Hematopoietic multipotent progenitor cell treated with erythropoietin and hydrocortisone succinate and interleukin-3 and kit ligand, for 4 days (in vitro differentiated cells): ENCODE results near the gene FLCN.
A peak's percentile ranks its signal among the peaks of the same experiment; 100 is the strongest.
"Not testable (repeated sequence)": the region's sequence is repeated elsewhere in the genome, so short reads cannot be mapped to it uniquely, and the experiment has no call there.

Source experiments
- DNase-seq: peaks from one replicate; pipeline ENCODE4 v3.0.0-alpha.2; 2015

Gene FLCN

DNA sequence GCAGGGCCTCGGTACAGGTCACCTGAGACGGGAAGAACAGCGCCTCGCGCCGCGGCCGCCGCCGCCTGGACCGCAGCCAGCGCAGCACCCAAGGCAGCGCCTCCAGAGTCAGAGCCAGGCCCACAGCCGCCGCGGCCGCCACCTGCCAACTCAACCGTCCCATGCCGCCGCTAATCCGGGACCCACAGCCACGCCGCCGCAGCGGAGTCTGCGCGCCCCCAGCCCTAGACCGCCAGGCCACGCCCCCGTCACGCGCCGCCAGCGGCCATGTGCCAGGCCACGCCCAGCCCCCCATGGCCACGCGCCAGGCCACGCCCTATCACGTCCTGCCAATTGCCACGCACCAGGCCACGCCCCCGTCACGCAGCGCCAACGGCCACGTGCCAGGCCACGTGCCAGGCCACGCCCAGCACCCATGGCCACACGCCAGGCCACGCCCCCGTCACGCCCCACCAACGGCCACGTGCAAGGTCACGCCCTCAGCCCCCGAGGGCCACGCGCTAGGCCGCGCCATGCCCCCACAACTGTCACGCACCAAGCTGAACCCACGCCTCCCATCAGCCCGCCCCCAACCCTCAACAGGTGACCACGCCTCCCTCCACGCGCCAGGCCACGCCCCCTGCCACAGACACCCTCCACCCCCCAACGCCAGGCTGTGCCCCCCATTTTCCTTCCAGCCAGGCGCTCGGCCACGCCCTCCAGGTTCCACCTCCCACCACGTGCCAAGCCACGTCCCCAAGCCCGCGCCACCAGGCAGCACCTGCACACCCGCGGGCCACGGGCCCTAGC lies 30.6 kb downstream of the FLCN start, which contains the start of gene PLD6:
Gene PLD6, minus strand, starts transcription at position 210 of the 789 bp plus-strand sequence. Its CDS starts 47 bp downstream, at position 163.
- peak; percentile 95 for DNase-seq

DNA sequence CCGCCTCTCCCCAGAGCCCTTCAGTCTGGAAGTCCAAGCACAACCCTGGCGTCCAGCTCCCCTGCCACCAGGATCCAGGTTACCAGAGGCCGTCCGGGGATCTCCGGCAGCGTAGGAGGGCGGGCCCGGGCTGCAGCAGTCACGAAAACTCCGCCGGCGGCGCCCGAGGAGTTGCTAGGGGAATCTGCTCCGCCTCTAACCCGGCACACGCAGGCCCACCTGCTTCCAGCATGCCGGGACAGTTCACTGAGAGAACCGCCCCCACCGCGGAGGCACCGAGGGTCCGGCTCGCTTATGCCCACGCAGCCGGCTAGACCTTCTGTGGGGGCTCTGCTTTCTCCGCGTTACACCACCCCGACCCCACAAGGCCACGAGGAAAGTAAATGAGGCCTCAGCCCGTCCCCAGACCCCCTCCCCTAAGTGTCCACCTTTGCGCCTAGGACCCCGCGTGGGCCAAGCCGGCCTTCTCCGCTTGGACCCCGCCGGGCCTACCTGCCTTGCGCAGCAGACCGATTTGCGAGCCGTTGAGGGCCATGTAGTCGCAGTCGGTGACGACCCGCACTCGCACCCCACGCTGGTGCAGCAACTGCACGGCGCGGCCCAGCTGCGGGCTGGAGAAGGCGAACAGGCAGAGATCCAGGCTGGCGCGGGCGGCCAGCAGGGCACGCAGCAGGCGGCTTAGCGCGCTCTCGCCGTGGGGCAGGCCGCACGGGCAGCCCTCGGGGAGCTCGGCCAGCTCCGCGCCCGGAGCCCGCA lies 31.4 kb downstream of the FLCN start:
- peak; percentile 83 for DNase-seq

DNA sequence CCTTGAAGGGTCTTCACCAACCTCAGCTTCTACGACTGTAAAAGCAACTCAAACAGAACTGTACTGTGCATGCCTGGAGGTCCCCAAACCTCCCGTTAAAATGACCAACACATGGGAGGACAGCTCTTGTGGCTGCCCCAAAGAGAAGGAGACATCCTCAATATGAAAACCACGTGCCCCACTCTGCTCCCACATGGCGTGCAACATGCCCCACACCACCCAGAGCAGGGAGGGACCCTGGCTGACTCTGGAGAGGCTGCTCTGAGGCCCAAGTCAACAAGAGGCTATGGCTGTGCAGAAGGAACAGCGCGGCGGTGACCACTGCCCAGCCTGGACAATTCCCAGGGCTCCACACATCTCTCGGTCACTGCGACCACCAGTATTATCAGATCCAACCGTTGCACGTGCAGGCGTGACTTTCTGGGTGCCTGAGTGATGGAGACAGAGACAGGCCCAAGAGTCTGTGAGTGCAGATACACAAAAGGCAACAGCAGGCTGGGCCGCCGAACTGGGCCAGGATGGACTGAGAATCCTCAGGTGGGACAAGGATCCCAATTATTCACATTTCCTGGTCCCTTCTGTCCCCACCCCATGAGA lies 32.2 kb downstream of the FLCN start:
- peak; percentile 31 for DNase-seq

DNA sequence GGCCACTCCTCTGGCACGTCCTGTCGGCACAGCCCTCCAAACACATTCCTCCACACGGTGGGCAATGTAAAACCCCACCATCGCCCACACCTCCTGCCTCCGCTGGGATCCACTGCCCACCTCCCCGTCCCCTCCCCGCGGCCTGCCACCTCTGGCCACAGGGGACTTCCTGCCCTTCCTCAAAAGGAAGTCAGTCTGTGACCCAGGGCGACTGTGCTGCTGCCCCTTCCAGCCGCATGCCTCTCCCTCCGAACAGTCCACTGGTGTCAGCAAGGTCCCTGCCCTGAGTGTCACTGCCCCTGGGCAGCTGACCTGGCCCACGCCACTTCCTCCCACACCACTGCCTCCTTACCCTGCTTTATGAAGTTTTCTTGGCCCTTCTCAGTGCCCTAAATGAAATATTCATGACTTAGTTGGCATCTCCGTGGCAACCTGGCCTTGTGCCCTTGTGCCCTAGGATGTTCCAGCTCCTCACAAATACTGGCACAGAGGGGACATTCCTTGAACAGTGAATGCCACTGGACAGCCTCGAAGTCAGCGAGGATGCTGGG lies 32.9 kb downstream of the FLCN start:
- no peak for DNase-seq

DNA sequence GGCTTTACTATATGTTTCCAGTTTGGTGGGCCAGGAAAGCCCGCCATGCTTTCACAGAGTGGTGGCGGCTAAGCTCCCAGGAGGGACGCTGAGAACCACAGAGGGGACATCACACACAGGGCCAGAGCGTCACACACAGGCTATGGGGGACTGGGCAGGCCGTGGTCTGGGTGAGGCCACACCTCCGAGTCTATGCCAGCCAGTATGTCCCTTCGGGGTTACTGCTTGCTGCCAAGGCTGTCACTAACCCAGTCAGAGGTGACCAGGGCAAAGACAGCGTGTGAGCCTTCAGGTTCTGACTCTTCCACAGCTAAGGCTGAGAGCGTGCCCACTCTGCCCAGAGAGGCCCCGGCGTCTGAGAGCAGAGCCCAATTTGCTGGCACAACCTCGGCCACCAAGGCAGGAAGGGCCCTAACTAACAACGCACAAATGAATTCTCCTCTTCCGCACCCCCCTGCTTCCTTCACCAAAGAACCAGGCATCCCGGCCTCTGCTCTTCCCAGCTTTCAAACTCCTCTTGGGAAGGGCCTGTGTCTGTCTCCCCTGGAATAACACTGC lies 33.7 kb downstream of the FLCN start:
- no peak for DNase-seq

DNA sequence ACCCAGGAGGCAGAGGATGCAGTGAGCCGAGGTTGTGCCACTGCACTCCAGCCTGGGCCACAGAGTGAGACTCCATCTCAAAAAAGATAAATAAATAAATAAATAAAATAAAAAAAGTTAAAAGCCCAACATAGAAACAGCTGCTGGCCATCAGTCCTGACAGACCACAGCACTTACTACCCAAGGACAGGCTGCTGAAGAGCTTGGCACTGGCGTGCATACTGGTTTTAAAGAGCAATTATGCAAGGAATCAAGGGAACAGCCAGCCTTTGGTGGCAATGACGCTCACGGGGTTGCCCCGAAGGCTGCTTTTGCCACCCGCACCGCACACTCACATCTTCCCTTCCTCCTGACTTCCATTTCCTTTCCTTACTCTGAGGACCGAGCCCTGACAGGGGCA lies 35.1 kb downstream of the FLCN start:
- DNase-seq = no peak

DNA sequence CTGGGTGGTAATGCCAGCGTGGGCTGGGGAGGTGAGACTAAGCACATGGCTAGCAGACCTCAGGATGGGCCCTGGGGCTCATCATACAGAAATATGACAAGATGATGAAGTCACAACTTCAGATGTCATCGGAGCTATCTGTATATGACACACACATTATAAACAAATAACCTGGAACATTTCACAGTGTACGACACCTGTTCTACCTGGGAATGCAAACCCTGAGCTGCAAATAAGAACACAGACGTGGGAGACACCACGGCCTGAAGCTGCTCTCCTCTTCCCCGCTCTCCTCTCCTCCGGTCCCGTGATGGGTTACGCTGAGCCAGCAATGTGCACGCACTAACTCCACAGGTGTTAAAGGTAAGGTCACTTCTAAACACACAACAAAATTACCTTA lies 35.7 kb downstream of the FLCN start:
- no peak for DNase-seq

DNA sequence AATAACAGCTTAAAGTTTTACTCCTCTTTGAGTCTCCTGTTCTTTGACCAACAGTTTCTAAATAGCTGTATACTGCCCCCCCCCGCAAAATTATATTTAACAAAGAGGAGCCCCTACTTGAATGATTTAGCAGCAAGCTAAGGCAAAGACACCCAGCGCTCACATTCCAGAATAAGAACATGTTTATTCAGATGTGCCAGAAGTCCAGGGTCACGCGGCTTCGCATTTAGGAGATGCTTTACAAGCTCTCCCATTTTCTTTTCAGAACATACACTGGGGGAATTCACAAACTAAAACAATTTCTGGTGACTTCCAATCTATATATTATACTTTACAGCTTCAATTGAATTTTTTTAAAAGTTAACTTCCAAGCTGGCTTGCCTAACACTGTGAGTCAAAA lies 36.1 kb downstream of the FLCN start:
- DNase-seq = no peak

DNA sequence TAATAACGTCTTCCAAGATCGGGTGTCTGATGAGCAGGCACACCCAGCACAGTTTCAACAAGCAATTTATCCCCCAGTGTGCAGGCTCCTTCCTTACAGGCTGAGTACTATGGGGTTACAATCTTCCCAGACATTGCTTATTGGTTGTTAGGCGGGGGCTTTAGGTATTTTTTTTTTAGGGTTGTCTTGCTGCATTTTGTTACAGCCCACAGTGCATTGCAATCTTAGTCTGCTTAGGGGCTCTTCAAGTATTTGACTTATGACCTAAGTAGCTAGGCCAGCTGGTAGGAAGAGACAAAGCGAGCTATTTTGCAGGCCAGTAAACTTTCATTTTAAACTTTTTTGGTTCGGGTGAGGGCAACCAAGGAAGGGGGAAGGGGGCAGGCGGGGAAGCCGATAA lies 36.7 kb downstream of the FLCN start:
- no peak for DNase-seq

DNA sequence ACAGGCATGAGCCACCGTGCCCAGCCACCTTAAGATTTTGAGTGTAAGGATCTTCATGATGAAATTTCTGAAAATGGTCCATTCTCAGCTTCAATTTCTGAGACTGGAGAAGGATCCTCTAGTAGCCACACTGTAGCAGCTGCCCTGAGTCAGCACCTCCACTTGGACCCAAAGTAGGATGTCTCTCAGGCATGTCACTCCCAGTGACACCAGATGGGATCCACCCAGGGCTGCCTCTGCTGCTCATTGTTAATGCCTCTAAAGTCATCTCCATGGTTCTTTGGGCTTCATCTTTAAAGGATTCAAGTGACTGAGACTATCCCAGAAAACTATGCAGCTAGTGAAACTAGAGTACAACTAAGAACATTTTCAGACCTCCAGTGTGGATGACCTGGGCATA lies 38.7 kb downstream of the FLCN start:
- no peak for DNase-seq

DNA sequence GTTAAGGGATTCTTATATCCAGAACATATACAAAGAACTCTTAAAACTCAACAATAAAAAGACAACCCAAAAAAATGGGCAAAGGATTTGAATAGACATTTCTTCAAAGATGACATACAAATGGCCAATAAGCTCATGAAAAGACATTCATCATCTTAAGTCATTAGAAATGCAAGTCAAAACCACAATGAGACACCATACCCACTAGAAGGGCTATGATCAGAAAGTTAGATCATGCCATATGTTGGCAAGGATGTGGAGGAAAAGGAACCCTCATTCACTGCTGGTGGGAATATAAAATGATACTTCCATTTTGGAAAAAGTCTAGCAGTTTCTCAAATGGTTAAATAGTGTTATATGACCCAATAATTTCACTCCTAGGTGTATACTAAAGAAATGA lies 40.2 kb downstream of the FLCN start:
- peak; percentile 38 for DNase-seq

DNA sequence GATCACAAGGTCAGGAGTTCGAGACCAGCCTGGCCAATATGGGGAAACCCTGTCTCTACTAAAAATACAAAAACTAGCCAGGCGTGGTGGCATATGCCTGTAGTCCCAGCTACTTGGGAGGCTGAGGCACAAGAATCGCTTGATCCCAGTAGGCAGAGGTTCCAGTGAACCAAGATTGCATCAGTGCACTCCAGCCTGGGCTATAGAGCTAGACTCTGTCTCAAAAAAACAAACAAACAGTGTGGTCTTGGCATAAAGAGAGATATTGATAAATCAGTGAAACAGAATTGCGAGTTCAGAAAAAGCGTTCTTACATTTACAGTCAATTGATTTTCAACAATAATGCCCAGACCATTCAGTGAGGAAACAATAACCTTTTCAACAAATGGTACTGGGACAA lies 41.5 kb downstream of the FLCN start:
- DNase-seq = not testable (repeated sequence)

DNA sequence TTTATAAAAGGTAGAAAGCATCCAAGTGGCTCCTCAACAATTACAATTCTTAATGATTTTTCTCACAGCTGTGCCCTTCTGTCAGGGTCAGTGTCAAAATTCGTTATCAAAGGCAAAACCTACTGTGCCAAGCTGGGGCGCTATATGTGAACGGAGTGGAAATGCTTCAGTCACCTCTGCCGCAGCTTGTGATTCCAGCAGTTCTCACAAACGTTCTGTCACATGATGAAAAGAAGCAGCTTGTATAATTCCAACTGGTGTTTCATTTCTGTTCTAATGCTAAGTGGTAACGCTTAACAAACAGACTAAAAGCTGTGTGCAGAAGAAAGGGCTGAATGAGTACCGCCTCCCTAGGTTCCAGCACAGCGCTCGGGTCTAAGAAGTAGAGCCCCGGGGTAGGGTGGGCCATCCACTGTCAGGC lies 45.0 kb downstream of the FLCN start:
- no peak for DNase-seq

DNA sequence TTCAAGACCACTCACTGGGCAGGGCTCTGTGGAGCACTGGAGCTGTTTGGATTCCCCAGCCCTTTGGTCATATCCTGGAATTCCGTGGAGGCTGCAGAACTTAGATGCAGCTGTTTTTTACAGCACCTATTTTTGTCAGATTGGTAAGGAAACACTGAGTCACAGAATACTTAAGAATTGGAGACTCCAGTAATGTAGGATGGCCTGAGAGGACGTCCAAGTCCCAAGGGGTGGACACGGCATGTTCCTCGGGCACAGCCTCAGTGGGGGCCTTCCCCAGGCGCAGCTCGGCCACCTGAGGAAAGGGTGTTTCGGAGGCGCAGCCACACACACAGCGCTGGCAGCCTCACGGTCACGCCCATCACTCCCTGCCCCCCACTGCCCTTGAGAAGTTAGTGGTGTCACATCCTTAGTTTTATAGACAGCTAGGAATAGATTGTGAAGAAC lies 45.6 kb downstream of the FLCN start:
- no peak for DNase-seq

DNA sequence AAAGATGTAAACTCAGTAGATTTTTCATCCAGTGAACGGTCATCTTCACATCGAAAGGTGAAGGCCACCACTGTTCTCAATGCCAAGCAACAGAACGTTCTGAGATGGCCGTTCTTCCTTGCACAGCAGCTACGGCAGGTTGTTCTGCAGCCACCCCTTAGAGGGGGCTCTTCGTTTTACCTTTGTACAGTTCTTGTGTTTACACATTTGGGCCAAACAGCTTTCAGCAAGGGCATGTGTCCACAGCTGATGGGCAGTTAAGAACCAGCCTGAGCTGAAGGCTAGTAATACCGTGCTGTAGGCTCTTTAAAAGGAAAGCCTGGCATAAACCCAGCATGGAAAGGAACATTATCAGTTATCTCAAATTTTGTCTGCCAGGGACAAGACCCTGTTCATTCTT lies 46.8 kb downstream of the FLCN start:
- DNase-seq = no peak

DNA sequence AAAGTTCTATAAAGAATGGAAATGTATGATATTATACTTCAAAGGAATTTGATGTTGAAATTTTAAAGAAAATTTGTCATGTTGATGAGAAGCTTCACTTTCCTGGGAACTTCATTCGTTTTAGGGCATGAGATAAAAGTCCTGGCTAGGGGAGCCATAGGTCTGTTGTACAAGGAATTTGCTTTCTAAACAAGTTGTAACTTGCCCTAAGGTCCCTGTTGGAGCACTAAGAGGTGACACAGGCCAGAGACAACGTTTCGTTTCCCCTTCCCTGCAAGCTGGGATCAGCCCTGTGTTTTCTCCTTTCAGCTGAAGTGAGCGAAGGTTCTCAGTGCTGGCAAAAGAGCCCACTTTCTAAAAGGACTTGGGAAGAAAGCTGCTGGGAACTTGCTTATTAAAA lies 47.4 kb downstream of the FLCN start:
- no peak for DNase-seq

DNA sequence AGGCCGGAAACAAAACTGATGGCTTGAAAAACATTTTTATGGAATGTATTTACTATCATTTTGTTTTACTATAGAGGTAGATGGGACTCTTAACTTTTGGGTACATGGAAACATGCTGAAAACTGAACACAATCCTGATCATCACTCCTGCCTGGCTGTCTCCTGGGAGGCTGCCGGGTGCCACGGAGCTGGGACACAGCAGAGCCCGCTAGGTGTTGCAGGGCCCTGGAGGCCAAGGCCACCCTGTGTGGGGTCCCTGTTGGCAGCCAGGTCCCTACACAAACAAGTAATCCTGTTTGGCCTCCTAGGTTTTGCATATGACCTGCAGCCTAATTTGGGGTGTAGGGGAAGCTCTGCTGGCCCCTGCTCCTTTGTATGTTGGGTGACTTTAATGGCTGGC lies 48.4 kb downstream of the FLCN start:
- no peak for DNase-seq

DNA sequence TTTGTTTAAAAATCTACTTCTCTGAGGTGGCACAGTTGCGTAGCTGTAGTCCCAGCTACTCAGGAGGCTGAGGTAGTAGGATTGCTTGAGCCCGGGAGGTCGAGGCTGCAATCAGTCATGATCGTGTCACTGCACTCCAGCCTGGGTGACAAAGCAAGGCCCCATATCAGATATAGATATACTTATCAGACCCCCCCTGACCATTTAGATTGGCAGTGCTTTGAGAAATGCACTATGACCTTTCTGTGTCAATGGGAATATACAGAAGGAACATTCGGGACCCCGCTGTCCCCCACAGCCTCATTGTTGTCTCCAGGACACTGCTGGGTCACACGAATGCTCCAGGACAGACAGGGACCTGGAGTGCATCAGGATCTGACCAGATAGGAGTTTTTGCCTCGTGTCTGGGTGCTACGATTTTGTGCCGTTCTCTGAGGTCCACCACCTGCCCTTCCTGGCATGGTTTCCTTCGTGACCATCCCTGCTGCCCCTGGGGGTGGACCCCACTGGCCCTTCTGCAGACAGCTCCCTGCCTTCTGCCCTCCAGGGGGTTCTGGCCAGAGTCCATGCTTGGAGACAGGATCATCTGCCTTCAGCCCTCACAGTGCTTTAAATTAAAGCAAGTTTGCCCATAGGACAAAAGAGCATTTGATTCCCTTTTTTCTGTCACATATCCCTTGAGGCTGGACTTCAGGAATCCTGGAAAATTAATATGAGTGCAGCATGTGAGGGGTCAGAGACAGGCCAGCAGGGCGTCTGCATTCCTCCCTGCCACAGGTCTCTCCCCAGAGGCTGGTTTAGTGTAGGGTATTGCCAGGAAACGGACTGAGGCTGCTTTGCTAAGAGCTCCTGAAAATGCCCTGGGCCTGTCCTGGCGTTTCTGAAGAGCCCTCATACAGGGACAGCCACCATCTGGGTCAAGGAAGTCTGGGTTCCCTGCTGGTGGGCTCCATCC lies 50.1 kb downstream of the FLCN start:
- DNase-seq = no peak

DNA sequence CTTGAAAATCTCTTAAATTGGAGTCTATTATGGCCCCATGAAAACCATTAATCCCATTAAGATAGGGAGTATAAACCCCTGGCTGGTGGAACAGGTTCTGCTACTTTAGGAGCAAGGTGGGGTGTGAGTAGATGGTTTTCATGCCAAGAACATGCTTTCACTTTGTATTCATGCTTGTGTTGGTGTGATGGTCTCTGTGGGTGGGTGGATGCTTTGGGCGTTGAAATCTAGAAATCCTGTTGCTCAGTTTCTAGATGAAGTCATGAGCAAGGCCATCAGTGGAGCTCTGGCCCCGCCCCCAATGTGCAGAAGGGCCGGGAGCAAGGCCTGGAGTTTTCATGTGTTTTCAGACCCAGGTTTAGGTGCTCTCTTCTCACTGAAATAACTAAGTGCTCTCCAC lies 50.9 kb downstream of the FLCN start:
- DNase-seq = no peak

DNA sequence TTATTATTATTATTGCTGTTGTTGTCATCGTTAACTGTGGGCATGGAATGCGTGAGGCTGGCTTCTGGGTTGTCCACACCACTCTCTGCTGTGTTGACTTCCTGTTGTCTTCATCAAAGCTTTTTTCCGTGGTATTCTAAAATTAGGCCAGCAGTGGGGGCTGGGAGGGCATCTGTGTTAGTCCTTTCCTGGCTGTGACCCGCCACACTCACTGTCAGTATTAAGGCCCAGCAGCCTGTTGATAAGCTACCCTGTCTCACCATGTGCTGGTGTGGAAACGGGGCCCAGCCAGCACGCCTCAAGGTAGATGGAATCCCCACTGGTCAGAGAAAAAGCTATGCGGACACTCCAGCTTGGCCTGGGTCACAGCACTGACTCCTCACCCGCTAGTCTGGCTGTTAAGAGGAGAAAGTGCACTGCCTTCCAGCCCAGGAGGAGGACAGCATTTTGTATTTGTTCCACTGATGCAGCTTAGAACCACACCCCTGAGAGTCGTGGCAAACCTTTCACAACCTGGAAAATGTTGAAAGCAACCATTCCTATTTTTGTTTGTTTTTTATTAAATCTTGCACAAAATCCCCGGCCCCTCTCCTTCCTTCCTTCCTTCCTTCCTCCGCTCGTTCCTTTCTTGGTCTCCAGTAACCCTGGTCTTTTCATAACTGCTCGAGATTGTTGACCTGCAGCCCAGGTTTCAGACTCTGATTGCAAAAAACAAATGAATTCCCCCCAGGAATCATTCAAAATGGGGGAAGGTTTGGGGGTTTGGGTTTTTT lies 51.8 kb downstream of the FLCN start:
- DNase-seq = not testable (repeated sequence)

DNA sequence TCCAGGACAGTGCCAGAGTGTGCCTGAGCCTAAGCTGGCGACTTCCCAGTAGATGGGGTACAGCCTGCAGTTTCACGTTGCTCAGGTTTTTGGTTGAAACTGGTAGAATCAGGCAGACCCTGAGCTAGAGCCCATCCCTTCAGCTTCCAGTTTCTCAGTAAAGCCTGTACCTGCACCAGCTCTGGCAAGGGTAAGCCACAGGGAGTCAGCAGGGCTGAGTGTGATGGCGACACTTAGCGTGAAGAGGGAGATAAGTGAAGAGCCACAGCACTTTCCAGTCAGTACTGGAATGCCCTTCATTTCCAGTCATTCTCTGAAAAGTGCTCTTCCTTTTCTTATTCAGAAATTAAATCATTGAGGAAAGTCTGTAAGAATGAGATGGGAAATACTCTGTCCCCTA lies 53.2 kb downstream of the FLCN start:
- no peak for DNase-seq
